Measurements from ENCODE around the gene ZEB2.

The ZEB2 gene

DNA sequence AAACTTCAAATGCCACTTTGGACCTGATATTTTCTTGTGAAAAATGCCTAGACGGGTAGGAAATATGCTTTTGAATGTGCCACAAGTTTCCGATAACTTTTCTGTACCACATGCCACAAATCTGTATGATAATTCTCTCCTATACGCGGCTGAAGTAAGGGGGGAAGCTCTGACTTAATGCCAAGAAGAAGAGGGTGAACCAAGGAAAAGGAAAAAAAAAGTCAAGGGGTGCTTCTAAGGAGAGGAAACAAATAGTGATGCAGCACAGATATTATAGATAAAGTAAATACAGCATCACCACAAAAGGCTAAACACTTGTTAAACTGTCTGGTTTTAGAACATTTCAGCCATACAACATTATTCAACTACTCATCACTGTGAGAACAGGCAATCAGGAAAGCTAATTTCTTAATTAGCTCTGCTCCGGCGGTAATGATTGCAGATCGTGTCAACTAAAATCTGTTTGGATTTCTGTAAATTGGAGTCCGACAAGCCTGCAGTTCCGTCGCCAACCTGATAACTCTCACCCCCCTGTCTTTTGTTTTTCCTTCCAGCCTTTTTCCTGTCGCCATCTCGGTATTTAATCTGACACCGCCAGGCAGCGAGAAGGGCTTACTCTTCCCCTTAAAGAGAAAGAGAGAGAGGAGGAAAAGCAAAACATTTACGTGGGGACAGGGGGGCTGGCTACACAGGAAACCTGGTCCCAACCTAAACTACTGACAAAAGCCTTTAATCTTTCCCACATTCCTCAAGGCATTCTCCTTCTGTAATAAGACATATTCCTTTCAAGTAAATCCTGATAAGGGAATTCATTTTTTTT is 67.5 kb downstream of the ZEB2 start:
- DNase-seq (ENCODE audit: low spot score) (no peak), FAIRE-seq (no peak)

DNA sequence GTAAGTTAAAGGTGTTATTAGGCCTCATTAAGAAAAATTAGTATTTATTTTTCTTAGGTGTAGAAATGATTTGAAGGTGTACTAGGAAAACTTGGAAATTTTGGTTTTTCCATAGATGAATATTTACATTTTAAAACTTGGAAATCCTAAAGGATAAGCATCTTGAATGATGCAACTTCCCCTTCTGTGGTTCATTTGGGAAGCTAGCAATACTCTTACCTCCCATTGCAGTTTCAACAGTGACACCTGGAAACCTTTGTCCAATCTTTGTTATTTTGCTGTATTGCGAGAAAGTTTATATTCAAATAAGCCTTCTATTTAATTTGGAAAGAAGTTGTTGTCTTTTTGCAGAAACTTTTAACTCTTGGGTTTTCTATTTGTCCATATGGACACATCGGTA is 68.5 kb downstream of the ZEB2 start:
- no peak for DNase-seq (ENCODE audit: low spot score)
- no peak for FAIRE-seq

DNA sequence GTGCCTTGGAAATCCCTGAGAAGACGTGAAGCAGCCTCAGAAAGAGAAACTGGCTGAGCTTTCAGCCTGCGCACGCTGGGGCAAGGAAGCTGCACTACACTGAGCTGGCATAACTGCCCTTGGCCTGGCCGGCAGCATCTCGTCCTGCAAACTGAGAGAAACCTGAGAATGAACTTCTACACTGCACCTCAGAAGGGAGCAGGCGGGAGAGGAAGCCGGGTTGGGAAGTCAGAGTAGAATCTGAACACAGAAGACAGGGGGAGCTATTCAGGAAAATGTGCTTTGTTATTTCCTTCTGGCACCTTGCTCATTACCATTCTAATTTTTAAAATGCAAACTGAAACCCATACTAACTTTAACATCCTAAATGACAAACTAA is 70.9 kb downstream of the ZEB2 start:
- DNase-seq (ENCODE audit: low spot score): no peak
- no peak for FAIRE-seq

DNA sequence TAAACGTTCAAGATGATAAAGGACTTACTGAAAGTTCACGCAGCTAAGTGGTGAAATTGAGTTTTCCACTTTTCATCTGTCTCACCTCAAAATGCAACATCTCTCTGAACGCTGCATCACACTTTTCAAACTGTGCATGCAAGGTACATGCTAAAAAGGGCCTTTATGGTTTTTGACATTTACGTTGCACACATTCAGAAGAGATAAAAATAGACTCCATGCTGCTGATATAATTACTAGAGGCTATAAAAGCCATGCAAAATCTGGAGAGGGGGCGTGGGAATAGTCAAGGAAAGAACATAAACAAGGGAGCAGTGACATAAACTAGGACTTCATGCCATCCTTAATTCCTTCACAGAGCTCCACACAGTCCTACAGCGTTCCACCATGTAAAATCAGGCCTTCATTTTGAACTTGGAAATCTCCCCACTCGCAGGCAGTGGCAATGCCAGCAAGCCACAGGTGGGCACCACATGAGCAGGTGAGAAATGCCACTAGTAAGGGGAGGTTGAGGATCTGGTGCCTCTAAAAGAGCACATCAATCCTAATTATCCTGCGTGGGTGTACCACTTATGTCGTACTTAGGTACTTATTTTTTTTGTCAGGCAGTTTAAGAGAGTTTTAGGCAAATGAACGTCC is 71.4 kb downstream of the ZEB2 start:
- FAIRE-seq: no peak
- no peak for DNase-seq (ENCODE audit: low spot score)

DNA sequence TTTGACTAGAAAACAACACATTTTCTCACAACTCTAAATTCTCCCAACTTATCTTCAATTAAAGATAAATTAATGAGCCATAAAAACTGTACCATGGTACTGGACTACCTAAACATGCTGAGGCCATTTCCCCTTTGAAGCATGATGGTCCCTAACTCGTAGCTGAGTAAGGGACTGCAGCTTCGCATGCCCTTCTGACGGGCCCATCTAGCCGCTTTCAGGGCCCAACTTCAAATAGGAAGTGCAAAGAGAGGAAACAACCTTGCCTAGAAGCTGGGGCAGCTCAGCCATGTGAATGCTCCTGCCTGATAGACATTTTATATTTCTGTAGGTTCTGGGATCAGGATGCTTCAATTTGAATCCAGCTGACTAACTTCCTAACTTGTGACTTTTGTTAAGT is 72.4 kb downstream of the ZEB2 start:
- FAIRE-seq (no peak), DNase-seq (ENCODE audit: low spot score) (no peak)

DNA sequence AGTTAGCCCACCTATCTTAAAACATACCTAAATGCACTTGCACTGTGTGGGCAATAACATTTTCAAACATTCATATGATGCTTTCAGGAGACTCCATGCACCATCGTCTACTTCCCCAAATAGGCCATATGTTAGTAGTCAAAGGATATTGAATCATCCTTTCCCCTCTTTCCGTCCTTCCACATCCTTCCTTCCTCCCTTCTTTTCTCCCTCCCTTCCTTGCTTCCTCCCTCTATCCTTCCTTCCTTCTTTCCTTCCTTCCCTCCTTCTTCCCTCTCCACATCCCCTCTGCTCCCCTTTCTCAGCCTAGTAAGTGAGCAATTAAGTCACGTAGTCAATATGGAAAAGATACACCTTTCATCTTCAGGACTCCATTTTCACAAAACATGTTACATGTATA is 73.8 kb downstream of the ZEB2 start:
- no peak for FAIRE-seq
- no peak for DNase-seq (ENCODE audit: low spot score)

DNA sequence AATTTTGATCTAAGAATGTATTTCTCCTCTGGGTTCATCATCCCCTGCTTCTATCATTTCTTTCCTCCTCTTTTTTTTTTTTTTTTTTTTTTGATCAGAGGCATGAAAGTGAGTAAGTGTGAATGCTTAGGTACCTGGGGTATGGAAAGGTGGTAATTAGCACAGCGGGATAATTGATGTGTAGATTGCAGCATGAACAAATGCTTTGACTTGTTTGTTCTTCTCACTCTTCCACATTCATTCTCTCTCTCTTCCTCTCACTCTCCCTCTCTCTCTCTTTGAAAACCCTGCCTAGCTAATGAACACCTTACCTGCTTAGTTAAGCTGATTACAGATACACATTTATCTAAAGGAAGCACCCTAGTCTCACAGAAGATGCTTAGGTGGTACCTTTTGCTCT is 74.7 kb downstream of the ZEB2 start:
- DNase-seq (ENCODE audit: low spot score) (no peak), FAIRE-seq (no peak)

DNA sequence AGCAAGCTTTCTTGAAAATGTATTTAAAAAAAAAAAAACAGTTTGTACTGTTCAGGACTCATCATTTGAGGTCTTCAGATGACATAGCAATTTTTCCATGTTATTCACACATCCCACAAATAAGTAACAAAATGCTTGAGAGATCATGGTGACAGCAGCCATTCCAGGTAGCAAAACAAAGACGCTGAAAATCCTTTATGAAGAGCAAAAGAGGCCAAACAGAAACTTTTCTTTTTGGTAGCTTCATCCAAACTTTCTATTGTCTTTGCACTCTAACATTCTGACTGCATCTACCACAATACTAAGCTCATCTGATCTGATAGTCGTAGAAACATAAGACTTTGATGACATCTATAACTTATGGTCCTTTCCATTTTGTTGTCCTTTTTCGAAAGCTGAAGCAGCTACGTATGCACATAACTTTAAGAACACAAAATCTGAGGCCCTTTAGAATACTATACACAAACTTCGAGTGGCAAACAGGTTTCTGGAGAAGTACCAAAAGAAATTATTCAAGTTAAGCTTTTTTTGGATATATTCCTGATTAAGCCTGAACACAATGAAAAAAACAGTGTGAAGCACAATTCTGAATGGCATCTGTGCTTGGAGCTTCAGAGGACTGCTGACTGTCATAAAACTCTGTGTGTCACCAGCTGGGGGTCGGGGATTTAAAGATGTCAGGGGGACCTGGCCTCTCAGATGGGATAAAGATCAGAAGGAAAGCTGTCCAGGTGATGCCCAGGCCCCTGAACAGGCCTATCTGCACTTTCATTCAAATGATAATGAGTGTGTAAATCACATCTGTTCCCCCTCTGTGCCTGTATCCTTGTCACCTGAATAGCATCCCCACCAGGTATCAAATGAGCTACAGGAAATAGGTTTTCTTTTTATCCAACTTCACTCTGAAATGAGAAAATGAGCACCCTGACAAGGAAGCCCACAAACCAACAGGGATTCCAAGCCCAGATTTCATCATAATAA is 75.8 kb downstream of the ZEB2 start:
- DNase-seq (ENCODE audit: low spot score) (no peak), FAIRE-seq (no peak)

DNA sequence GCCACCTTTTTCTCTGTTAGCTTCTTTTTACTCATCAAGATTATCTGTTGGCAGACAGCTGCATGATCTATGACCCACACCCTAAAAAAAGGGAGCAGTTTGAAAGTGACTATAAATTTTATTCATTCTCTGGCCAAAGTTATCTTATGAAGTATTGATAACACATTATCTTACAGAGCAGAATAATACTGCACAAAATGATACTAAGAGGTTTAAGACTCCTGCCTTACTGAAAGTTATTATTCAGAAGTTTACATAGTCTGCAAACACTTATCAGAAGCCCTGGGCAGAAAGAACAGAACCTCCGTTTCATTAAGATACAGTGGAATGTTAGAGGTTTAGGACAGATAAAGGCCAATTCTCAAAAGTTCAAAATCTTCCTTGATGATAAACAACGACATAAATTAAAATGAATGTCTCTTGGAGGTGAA is 78.2 kb downstream of the ZEB2 start:
- FAIRE-seq (no peak), DNase-seq (ENCODE audit: low spot score) (no peak)

DNA sequence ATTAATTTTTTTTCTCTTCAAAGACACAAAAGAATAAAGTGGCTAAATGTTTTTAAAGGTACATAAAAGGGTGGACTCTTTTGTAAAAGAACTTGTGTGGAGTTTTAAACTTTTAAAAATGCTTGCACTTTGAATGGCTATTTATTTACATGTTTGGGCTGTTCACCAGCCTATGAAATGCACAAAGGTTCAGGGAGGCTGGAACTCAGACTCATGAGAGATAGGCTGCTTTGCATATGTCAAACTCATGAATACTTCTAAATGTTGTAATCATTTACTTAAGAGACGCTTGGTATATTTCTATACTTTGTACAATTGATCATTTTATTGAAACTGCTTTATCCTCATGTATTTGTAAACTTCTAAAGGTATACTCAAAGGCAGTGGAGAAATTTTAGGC is 79.9 kb downstream of the ZEB2 start:
- FAIRE-seq: no peak
- no peak for DNase-seq (ENCODE audit: low spot score)

DNA sequence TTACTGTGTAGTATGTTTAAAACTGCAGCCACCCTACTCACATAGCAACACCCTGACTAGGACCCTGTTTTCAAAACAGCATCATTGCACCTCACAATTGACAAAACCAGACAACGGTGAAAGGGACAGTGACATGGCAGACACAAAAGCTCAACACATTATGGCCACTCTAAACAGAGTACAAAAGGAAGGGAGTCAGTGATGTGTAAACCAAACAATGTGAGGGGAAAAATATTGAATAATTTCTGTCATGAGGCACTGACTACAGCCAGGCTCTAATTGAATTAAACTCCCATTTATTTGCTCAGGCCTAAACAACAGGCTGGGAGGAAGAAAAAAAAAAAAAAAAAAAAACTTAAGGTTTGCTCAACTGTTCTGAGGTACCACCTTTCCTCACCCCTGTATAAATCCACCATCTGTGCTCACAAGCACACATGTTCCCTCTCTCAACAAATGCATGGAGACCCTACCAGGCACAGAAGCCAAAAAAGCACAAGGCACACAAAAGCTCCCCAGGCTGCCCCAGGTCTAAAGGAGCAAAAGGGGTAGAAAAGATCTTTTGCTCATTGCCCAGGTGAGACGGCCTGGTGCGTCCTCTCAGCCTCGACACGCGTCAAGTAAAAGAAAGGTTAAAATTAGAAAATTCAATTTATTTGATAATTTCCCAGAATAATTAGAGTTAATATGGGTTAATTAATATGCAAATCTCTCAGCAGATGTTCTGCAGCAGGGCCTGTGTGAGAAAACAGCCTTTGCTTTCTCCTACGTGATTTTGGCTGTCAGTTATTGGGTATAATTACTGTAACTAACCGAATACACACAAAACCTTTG is 80.9 kb downstream of the ZEB2 start:
- DNase-seq (ENCODE audit: low spot score): no peak
- FAIRE-seq: no peak

DNA sequence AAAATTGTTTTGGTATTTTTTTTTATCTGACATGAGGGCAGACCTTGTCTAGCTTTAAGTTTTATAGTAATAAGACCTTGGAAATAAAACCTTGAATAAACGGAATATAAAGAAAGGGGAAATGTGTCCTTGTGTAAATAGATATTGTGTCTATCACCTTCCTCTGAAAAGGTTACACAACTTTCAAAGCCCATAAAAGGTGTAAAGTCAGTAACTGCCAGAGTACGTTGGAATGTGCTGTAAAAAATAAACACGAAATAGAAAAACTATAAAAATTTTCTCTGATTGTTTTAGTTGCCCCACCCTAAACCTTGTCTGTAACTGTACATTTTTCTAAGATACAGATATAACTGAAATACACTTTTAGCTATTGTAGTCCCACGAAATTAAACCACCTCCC is 82.3 kb downstream of the ZEB2 start:
- DNase-seq (ENCODE audit: low spot score) (no peak), FAIRE-seq (no peak)

DNA sequence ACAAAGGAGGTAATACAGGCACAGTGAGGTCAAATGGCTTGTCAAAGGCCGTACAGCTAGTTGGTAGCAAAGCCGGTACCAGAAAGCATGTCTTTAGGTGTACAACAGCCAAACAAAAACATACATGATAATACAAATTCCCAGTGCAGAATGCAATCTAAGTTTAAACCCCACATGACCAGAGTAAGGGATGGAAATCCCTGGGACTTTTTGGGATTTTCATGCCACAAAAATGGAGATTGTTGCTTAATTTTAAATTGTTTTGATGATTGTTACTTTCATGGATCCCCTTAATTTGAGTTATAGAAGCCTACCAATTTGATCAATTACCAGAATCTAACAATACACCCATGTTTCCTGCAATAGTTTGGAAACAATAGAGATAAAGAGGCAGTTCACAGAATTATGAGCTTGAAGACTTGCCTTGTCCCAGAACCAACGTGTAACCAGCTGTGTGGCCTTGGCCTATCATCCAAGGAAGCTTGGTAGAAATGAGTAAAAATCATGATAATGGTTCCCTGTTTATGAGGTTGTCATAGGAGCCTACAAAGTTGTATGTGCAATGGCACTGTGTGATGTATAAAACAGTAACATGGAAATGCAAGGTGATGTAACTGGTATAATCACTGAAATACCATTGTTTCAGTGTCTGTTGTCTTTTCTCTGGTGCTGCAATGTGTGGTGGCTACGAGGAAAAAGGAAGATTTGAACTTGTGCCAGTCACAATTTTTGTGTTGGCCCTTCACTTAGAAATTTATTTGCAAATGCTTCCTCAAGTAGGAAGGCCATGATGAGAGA is 85.3 kb downstream of the ZEB2 start:
- no peak for FAIRE-seq
- DNase-seq (ENCODE audit: low spot score): no peak

DNA sequence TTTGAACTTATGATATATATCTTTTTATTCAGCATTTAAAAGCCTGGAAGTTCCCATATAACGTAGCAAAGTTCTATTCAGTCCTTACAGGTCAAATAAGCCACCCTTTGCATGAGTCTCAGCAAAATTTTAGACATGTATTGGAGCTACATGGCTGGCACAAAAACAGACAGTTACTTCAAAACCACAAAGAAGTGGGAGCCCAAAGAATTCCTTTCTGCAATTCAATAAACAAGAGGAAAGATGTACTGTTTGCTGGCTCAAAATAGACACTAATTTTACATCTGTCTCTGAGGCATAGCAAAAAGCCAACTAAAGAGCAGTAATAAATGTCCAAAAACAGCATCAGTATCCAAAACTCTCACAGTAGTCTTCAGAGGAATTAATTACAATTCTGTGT is 87.0 kb downstream of the ZEB2 start:
- DNase-seq (ENCODE audit: low spot score) (no peak), FAIRE-seq (no peak)

DNA sequence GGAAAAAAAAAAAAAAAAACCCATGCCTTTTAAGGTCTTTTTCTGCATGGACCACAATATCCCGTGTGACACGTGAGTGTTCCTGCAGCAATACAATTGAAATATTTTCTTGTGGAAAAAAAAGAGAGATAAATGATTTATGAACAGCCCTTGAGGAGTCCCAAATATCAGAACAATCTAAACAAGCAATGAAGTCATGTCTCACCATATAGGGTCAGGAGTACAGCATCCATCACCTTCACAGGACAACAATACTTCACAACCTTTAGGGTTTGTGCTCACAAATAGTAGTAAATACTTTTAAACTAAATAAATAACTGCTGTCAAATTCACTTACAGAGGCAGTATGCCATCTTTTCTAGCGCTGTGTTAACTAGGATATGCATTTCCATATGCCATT is 87.9 kb downstream of the ZEB2 start:
- DNase-seq (ENCODE audit: low spot score): no peak
- no peak for FAIRE-seq

DNA sequence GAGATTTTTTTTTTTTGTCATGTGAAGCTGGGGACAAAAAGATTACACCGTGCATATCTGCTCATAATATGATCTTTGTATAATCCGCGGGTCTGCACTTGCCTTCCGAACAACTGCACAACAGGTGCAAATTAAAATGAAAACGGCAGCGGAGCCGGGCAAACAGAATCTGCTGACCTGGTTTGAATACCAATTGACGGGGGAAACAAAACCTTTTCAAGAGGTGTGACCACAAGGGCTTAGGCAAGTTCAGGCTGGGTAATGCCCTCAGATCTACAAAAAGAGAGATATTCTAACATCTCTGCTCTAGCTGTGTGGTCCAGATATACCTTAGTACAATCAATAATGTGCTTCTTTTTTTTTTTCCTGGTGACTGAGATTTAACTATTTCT is 88.5 kb downstream of the ZEB2 start:
- FAIRE-seq (no peak), DNase-seq (ENCODE audit: low spot score) (no peak)

DNA sequence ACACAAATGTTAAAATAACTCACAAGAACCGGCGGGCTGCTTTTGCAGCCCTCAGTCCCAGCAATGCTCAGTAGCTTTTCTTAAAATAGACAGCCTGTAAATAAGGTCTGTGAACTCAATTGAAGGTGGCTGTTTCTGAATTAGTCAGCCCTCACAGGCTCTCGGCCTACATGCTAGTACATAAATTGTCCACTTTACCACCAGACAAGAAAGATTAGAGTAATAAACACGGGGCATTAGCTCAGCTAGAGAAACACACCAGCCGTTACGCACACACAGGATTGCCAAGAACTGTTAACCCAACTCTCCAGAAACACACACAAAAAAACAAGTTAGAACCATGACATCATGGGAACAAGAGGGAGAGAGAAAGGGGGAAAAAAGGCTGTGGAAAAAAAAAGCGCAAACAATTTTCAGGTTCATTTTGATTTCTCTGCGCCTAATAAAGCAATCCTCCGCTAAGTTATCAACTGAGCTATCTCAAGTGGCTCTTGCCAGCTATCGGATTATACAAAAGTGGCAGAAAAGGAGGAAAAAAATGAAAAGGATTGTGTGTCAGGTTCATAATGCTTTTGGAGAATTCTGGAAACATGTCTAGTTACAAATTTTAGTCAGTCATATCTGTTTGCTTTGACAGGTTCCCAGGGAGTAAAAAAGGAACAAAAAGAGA is 89.1 kb downstream of the ZEB2 start:
- FAIRE-seq: no peak
- no peak for DNase-seq (ENCODE audit: low spot score)

DNA sequence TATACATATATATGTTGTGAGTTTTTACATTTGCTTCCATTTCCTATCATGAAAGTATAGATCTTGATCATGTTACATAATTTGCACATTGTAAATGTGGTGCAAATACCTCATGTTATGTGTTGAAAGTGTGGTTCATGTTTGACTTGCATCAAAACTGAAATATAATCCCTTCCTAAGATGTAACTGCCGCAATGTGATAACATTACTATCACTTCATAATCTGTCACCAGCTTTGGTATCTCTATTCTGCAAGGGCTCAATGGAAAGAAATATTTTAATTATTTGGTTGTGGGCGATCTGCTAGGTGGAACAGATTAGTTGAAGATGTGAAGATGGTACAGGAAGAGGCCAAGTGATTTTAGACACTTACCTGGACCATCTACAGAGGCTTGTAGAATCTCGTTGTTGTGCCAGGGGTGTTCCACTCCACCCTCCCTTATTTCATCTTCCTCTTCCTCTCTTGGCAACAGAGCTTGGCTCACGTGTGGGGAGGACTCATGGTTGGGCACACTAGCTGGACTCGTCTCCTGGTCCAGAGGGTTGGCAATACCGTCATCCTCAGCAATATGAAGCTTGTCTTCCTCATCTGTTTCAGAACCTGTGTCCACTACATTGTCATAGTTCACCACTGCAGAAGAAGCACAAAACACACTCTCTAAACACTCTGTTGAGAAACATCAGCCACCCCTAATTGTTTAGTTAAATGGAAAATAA is 90.4 kb downstream of the ZEB2 start:
- DNase-seq (ENCODE audit: low spot score): no peak
- FAIRE-seq: no peak

DNA sequence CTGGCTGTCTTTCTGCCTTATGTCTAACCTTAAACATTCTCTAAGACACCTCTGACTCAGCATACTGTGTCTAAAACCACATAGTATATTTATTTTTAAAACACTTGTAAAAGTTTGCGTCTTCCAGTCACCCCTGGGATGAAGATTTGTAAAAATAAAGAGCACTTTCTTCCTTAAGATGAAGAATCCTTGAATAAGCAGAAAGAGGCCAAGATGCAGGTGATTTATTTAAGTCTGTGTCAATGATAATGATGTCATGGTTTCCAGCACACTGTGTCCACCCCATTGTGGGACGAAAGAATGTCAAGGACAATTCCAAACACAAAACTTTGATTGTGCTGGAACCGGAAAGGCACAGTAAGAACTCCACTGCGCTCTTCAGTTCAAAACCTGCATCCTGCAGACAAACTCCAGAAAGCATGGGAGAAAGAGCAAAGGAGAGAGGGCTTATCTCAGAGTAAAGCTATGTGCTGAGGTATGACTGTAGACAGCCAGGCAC is 92.9 kb downstream of the ZEB2 start:
- DNase-seq (ENCODE audit: low spot score): peak; percentile 42
- no peak for FAIRE-seq

Measured in RCC 7860 (cell line).